ENCODE measurements around the gene BRF1.

Gene BRF1

DNA sequence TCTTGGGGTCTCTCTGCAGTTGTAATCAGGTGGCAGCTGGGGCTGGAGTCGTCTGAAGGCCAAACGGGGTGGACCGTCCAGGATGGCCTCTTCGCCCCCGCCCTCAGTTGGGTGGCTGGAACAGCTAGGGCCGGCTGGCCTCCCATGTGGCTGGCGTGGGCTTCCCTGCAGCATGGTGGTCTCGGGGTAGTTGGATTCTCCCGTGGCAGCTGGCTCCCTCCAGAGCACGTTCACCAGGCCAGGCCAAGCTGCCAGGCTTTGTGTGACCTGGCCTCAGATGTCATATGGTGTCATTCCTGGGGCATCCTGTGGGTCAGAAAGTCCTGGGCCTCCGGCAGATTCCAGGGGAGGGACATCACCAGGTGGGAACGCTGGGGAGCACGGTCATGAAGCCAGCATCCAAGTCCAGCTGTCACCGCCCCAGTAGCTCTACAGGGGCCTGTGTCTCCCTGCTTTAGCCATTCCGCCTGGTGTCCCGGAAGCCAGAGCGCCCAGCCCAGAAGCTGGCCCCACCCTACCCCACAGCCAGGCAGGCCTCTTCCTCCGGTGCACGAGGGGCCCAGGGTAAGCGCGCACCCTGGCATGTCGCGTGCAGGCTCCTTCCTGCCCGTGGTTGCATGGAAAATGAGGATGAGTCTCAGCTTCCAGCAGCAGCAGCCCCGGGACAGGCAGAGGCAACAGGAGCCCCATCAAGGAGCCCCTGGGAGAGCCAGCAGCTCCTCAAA is 118.3 kb downstream of the BRF1 start:
- FAIRE-seq, result no peak
- DNase-seq (ENCODE audit: insufficient read length, low spot score), result no peak

DNA sequence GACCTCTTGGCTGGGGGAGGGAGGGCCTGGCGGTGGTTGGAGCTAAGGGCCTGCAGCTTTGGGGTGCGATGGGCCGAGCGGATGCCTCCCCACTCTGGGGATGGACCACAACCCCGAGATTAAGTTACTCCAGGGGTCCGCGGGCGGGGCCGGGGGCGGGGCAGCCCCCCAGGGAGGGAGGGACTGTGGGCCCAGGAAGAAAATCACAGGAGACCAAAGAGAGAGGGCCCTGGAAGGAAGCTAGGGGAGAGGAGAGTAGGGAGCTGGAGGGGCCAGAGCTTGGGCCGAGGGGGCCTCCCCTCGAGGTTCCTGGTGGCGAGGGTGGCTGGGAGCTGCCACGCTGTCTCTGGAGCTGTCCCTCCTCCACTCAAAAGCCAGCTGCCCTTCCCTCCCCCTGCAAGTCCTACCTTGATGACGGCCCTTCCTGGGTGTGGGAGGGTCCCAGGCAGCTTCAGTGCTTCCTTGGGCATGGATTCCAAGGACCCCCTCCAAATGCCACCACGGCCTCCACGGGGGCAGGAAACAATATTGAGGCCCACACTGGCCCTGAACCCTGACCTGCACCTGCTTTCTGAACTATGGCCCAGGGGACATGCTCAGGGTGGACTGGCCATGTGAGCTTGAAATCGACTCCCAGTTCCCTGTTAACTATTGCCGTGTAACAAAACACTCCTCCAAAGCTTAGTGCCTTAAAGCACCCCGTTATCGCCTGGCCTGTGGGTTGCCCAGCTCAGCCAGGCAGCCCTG is 119.1 kb downstream of the BRF1 start:
- no peak for DNase-seq (ENCODE audit: insufficient read length, low spot score)
- FAIRE-seq, result no peak

DNA sequence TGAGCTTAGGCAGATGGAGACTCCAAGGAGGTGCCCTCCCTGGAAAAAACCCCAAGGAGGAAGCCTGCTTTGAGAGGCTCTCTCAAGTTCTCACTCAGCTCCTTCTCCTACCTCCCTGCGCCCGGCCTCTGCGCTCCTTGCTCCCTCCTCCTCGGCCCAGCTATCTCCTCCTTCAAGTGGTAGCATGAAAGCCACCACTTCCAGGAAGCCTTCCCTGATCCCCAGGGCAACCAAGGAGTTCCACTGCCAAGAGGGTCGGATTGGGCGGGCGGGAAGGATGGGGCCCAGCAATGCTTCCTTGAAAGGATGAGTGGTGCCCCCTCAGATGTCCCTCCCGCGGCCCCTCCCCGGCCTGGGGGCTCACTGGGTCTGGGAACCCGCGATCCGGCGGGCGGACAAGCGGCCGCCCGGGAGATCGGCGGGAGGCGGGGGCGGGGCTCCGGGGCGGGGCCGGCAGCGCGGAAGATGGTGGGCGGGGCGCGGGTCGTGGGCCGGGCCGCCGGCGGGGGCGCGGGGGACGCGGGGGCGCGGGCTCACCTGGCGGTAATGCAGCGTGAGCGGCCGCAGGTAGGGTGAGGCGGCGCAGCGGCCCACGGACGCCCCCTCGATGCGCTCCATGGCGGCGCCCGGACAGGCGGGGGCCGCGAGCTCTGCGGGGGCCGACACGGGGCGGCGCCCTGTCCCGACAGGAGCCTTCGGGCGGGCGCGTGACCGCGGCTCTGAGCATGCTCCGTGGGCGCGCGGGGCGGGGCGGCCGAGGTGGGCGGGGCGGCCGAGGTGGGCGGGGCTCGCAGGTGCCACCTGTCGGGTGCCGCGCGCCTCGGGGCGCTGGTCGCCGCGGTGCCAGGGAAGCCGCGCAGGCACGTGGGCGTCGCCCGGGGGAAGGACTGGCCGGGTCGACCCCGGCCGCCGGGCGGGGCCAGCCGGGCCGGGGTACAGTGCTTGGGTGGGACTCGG is 119.9 kb downstream of the BRF1 start, which contains the start of gene NUDT14:
Gene NUDT14 (minus strand): TSS at position 721 of the 957 bp plus-strand sequence. CDS start 103 bp downstream, at position 618.
- DNase-seq (ENCODE audit: insufficient read length, low spot score) (peak; percentile 90), FAIRE-seq (peak; percentile 16)

DNA sequence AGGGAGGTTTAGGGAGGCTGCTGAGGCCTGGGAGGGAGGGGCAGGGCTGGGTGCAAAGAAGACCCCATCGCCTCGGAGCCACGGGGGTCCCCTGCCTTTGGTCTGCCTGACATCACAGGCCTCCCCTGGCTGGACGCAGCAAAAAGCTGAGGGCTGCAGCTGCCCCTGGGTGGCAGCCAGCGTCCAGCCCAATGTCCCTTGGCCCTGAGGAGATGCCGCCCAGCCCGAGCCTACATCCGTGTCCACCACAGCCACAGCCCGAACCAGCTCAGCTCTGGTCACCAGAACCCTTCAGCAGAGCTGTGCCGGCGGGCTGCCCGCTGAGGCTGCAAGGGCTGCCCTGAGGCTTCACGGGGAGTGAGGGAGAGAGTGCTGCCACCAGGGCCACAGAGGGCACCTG is 121.6 kb downstream of the BRF1 start:
- DNase-seq (ENCODE audit: insufficient read length, low spot score) (no peak), FAIRE-seq (no peak)

DNA sequence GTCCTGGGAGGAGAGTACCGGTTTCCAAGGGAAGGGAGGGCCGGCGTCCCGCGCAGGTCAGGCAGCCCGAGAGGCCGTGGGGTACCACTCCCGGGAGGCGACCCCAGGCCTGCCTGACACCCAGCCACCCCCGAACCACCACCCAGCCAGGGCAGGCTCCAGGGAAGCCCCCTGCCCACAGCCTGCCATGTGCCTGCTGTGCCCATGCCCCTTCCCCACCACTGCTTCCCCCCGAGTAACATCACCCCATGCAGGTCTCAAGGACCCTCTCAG is 122.0 kb downstream of the BRF1 start:
- no peak for FAIRE-seq
- DNase-seq (ENCODE audit: insufficient read length, low spot score), result no peak

DNA sequence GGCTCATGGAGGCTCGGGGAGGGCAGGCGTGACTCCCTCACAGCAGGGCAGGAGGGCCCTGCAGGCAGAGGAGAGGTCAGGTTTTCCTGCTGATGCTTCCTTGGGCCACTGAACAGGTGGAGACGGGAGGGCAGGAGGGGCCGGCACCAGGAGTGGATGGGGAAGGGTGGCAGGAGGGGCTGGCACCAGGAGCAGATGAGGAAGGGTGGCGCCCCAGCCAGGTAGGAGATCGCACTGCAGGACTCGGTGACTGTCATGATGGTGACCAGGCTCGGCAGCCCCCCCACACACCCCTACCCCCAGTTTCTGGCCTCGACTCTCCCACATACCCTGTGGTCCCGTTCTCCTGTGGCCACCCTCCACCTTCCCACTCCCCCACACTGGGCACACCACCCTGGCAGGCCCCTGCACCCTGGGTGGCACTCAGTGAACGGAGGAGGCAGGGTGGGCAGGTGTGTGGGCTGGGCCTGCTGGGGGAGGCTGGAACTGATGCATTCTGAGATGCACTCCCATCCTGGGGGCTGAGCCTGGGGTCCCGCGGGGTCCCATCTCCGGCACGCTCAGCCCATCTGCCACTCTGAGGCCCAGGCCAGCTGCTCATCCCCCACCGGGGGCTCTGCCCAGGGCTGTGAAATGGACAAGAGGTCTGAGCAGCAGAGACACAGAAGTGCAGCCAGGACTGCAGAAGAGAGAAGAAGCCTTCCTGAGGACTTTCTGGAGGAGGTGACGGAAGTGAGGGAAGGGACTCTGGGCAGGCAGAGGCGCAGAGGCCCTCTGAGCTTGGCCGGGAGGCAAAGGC is 122.5 kb downstream of the BRF1 start:
- FAIRE-seq, result no peak
- DNase-seq (ENCODE audit: insufficient read length, low spot score), result no peak

DNA sequence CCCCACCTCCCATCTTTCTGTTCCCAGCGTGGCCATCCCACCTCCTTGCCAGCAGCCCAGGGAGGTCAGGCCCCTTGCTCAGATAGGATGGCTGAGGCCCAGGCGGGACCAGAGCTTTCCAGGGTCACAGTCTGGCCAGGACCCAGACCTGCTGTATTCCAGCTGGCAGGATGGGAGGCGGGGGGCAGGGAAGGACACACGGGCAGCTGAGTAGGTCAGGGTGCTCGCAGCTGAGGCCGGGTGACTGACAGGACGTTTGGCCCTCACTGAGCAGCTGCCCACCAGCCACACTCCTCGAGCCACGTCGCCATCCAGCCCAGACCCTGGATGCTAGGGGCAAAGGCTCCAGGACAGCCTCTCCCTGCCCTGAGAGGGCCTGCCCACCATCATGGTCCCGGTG is 123.7 kb downstream of the BRF1 start:
- FAIRE-seq, result no peak

DNA sequence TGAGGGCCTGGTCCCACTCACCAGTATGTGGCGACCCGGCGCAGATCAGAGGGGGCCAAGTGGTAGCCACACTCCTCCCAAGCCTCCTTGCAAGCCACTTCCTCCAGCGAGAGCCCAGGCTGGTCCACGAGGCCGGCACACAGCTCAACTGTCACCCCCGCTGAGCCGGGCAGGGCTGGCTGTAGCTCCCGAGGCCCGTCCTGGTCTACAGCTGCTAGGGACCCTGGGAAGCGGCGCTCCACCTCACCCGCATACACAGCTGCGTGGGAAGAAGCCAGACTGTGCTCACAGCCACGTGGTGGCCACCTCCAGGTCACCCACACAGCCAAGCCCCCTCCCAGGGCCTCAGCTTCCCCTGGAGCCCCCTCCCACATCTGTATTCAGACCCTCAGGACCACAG is 124.3 kb downstream of the BRF1 start:
- no peak for DNase-seq (ENCODE audit: insufficient read length, low spot score)

More for the DNA sequence above, 123.7 kb downstream of the BRF1 start:
- no peak for DNase-seq (ENCODE audit: insufficient read length, low spot score)

DNA sequence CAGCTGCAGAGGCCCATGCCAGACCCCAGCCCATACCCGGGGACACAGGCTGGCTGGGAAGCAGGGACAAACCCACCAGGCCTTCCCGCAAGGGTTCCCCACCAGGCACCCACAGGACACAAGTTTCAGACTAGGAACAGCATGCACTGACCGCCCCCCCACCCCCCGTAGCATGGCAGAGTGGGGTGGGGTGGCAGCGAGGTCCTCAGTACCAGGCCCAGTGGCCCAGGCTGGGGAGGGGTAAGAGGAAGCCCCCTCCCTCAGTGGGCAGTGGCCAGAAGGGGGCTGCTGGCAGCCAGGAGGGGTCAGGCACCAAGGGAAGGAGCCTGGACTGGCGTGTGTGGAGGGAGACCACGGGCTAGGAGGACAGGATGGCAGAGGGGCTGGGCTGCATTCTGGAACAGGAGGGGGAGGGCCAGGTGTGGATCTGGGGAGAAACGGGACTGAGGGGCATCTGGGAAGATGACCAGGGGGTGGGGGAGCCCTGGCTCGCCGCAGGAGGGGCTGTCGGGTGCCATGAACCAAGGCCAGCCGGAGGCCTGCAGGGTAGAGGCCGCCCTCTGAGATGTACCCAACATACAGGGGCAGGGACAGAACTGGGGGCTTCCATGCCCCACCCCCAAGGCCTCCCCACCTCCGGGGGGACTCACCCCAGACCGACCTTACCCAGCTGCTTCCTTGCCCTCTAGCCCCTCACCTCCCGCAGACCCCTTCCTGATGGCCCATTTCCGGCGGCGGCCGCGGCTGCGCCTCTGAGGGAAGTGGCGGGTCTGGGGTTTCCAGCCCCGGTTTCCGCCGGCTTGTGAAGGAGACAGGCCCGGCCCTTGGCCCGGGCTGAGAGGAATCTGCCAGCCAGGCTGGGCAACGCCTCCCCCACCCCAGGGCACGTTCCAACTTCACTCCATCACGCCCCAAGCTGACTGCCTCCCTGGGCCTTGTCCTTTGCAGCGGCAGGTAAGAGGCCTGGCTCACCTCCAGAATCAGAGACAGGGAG is 126.6 kb downstream of the BRF1 start:
- no peak for DNase-seq (ENCODE audit: insufficient read length, low spot score)
- FAIRE-seq, result no peak

More for the DNA sequence above, 124.3 kb downstream of the BRF1 start:
- FAIRE-seq, result no peak

DNA sequence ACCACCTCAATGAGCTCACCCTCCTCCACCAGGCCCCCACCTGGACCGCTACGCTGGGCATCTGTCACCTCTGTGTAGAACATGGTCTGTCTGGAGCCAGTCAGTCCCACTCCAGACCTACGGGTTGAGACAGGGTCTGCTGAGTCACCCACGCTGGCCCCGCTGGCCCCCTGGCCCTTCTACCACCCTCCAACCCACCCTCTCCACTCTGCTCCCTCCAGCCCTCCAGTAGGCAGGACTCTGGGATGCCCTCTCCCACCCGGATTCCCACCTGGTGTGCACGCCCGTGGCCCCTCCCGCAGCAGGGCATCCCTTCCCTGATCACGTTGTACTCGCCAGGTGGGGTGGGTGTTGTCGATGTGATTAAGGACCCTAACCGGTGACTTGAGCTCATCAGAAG is 127.7 kb downstream of the BRF1 start:
- DNase-seq (ENCODE audit: insufficient read length, low spot score) (no peak), FAIRE-seq (no peak)

DNA sequence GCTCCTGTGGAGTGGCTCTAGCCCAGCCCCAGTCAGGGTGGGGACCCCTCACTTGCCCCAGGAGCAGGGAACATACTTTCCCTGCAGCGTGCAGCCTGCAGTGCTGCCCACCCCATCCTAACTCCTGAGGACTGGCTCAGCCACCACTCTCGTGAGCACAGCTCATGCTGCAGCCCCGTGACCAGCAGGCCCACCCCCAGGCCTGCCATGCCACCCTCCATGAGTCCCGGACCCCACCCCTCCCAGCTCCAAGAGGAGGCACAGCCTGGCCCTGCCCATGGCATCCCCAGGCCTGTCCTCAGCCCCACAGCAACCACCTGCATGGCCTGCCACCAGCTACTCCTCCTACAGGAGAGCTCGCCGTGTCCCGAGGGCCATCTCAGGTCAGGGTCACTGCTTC is 128.3 kb downstream of the BRF1 start:
- DNase-seq (ENCODE audit: insufficient read length, low spot score) (no peak), FAIRE-seq (no peak)

DNA sequence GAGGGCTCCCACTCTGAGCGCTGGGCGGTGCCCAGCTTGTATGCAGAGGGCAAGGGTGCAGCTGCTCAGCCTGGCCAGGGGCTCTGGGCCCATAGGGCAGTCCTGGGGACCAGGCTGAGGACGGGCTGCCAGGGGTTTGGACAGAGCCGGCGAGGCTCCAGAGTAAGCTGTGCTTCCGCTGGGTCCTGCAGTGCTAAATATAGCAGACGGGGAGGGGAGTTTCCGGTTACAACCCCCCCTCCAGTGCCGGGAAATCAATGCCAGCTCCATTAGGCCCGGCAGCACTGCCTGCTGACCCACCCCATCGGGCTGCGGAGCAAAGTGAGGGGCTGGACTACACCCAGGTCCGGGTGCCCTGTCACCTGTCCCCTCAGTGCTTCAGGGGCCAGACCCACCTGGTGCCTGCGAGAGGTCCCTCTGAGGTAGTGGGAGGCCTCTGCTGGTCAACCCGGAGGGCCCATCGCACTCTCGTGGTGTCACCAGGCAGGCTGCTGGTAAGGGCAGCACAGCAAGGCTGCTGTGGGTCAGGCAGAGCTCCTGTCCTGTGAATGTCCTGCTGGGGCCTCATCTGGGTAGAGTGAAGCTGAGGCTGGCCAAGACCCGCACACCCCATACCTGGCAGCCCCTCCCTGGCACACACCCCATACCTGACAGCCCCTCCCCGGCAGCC is 129.7 kb downstream of the BRF1 start:
- FAIRE-seq (no peak), DNase-seq (ENCODE audit: insufficient read length, low spot score) (no peak)

DNA sequence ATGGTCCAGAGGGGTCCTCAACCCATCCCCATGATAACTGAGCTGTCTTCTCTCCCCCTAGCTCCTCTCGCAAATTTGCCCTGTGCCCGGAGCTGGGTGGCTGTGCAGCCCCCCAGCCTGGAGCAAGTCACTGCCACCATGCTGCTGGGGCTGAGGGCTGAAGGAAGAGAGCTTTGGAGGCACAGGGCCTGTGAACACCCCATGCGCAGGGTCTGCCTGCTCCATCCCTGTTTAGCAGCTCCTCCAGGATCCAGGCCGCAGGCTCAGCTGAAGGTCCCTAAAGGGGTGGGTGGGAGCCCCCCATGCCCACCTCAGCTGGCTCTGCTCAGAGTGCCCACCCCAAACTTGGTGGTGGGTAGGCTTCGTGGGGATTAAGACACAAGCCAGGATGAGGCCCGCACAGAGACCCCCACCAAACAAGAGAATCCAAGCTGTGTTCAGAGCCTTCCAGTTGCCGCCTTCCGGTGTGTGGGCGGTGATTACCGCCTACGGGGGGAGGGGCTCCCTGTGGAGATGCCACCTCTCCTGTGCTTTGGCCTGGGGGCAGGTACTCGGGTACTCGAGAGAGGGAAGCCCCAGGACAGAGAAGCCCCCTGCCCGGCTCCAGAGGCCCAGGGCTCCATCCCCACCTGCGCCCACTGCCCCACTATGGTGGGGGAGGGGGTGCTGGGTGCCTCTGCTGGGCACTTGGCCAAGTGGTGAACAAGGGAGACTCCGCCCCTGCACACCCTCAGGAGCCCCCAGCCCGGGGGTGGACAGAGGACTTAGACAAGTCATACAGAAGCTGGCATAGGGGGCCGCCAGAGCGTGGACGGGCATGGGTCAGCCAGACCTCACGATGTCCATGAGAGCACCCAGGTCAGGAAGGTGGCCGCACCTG is 130.8 kb downstream of the BRF1 start:
- DNase-seq (ENCODE audit: insufficient read length, low spot score) (no peak), FAIRE-seq (no peak)

DNA sequence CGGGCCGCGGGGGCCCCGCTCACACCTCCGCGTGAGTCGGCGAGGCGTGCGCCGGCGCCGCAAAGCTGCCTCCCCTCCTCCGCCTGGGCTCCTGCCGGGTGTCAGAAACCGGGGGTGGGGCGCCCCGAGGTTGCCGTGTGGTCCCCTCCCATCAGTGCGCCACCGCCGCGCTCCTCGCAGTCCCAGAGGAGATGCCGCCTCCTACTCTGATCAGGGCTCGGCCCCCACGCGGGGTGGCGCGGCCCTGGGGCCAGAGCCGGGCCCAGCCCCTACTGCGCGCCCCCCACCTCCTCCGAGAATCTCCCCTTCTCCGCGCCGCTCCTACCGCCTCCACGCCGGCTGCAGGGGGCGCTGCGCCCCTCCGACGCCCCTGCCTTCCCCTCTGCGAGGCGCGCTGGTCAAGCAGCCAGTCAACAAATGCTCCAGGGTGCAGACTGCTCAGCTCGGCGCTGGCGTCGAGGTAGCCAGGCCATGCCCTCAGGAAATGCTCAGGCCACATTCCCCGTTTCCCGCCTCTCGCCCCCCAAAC is 131.8 kb downstream of the BRF1 start:
- DNase-seq (ENCODE audit: insufficient read length, low spot score), result no peak
- FAIRE-seq, result no peak

DNA sequence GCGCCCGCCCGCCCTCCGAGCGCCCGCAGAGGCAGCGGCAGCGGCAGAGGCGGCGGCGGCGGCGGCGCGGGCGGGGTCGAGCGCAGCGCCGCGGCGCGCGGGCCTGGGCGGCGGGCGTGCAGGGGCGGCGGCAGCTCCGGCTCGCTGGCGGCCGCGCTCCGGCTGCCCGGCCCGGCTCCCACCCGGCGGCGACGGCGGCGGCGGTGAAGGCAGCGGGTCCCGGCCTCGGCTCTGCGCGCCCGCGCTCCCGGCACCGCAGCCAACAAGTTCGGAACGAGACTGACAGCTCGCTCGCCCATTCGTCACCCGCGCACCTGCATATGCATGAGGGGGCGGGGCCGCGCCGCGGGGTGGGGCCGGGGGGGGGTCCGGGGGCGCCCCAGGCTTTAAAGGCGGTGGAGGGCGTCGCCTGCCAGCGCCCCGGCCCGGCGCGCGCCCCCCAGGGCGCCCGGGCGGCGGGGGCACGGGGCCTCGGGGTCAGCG is 132.3 kb downstream of the BRF1 start, which contains the start of gene JAG2:
Gene JAG2 (minus strand): TSS at position 281 of the 483 bp plus-strand sequence. CDS start 356 bp downstream, outside the sequence.
- FAIRE-seq (peak; percentile 54), DNase-seq (ENCODE audit: insufficient read length, low spot score) (peak; percentile 52)

DNA sequence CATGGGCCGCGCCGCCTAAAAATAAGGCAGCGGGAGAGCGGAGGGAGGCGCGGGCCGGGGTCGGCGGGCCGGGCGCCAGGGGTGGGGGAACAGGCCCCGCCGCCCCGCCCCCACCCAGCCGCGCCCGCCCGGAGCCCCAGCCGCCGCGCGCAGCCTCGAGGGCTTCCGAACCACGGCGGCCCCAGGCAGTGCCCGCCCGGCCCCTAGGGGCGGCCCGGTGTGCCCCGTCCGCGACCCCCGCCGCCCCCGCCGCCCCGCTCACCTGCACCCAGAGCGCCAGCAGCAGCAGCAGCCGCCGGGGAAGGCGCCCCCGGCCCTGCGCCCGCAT is 132.7 kb downstream of the BRF1 start:
- FAIRE-seq (no peak), DNase-seq (ENCODE audit: insufficient read length, low spot score) (no peak)
